Measurements from ENCODE around the gene GLS.

GLS gene

GRCh38 chr2:190981333-190981732 lies 100.7 kb downstream of the GLS start:
- DNase-seq (ENCODE audit: insufficient read length, low spot score) = no peak
- TF ChIP-seq CTCF (IDR thresholded peaks at IDR 0.05; ENCODE audit: insufficient read depth, missing control alignments) = no peak
- FAIRE-seq = no peak

- TF ChIP-seq CTCF (IDR thresholded peaks at IDR 0.05; ENCODE audit: insufficient read depth, missing control alignments) = no peak
- FAIRE-seq (no peak), DNase-seq (ENCODE audit: insufficient read length, low spot score) (no peak)
These were observed 101.1 kb downstream of the GLS start for GRCh38 chr2:190981733-190982132.

GRCh38 chr2:190982262-190983034 lies 101.8 kb downstream of the GLS start:
- no peak for DNase-seq (ENCODE audit: insufficient read length, low spot score)
- no peak for FAIRE-seq
- TF ChIP-seq CTCF (IDR thresholded peaks at IDR 0.05; ENCODE audit: insufficient read depth, missing control alignments) = no peak

- no peak for TF ChIP-seq CTCF (IDR thresholded peaks at IDR 0.05; ENCODE audit: insufficient read depth, missing control alignments)
- FAIRE-seq (no peak), DNase-seq (ENCODE audit: insufficient read length, low spot score) (no peak)
These were observed 104.0 kb downstream of the GLS start for GRCh38 chr2:190984595-190984994.

GRCh38 chr2:190986221-190986953 lies 105.8 kb downstream of the GLS start:
- no peak for TF ChIP-seq CTCF (IDR thresholded peaks at IDR 0.05; ENCODE audit: insufficient read depth, missing control alignments)
- FAIRE-seq (no peak), DNase-seq (ENCODE audit: insufficient read length, low spot score) (no peak)

- no peak for TF ChIP-seq CTCF (IDR thresholded peaks at IDR 0.05; ENCODE audit: insufficient read depth, missing control alignments)
- DNase-seq (ENCODE audit: insufficient read length, low spot score) = no peak
- no peak for FAIRE-seq
These were observed 106.5 kb downstream of the GLS start for GRCh38 chr2:190987116-190987515.

GRCh38 chr2:190987938-190988337 lies 107.3 kb downstream of the GLS start:
- DNase-seq (ENCODE audit: insufficient read length, low spot score) (no peak), FAIRE-seq (no peak)
- no peak for TF ChIP-seq CTCF (IDR thresholded peaks at IDR 0.05; ENCODE audit: insufficient read depth, missing control alignments)
